IMR-90 (cell line): ENCODE measurements around the gene AMPD3.

Experiments
- CTCF ChIP-seq: conservative IDR thresholded peaks from 2 replicates; pipeline ENCODE4 v1.5.1; 2012; ENCODE audit warnings: mild to moderate bottlenecking, low read depth, low read length, improper control_type of control experiment
- USF2 ChIP-seq: fragments of 150-350 bp; IDR thresholded peaks from 2 replicates; pipeline ENCODE4 v1.6.1; 2017; ENCODE audit warnings: mild to moderate bottlenecking, antibody characterized with exemption, low read length, low read depth

GRCh38 chr11:10534316-10534715 lies 79.3 kb downstream of the AMPD3 start:
- TF ChIP-seq CTCF (no peak), USF2 (no peak)
